GM18520 (cell line): ENCODE data around the gene SLC50A1.

Experiments
- ATAC-seq: cut with Tn5 transposase; IDR thresholded peaks from one replicate; pipeline ENCODE4 v1.9.1; 2021; ENCODE audit not compliant: unreplicated experiment

The SLC50A1 gene

DNA sequence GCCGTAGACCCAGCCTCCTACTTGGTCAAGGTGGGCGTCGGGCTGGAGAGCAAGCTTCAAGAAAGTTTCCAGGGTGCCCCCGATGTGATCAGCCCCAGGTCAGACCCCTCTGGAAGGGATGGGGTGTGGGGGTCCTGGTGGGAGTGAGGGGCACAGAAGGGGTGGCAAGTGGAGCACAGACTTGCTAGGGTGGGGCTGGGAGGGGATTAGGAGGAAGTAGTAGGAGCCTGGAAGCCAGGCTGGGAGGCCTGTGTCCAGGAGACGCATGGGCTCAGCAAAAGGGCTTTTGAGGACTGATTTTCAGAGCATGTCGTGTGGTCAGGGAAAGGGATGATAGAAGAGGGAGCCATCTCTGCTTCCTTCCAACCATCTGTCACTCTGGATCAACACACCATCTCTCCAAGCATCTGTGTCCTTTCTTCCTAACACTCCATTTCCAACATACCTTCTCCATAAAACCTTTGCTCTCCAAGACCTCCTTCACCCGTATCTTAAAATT is 46.4 kb downstream of the SLC50A1 start:
- no peak for ATAC-seq

- ATAC-seq: no peak
Measured at GRCh38 chr1:155183775-155184221, 48.1 kb downstream of the SLC50A1 start.

DNA sequence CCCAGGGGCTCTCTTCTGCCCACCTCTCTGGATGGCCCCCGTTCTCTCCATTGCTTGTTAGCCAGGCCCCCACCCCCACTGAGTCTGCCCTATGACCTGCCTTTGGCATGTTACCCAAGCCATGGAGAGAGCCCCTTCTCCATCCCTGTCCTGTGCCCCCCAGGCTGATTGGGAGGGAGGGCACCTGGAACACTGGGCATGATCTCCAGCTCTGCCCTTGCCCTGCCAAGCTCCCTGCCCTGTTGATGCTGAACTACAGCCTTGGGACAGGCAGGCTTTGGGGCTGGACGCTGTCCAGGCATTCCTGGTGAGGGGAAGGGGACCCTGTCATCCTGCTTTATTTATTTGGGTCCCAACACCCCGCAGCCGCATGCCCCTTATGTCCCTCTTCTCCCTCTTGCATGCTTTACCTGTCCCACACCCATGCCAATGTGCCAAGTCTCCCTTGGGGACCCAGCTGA is 48.7 kb downstream of the SLC50A1 start:
- ATAC-seq: no peak

- ATAC-seq: no peak
Measured at GRCh38 chr1:155184835-155185782, 49.5 kb downstream of the SLC50A1 start.

DNA sequence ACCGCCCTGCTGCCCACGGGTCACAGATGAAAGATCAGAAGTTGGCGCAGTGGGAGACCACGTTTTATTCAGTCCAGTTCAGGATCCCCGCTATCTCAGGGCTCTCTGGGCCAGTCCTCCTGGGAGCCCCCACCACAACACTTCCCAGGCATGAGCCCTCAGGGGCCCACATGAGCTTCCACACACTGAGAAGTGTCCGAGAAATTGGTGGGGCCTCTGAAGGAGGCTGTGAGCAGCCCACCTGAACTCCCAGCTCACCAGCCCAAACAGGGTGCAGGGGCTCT is 50.1 kb downstream of the SLC50A1 start:
- ATAC-seq: no peak

- no peak for ATAC-seq
Measured at GRCh38 chr1:155186067-155186793, 50.6 kb downstream of the SLC50A1 start.

- ATAC-seq: no peak
Measured at GRCh38 chr1:155186794-155187455, 51.3 kb downstream of the SLC50A1 start.

- ATAC-seq: no peak
Measured at GRCh38 chr1:155187456-155187891, 51.8 kb downstream of the SLC50A1 start.

- ATAC-seq: no peak
Measured at GRCh38 chr1:155188268-155188667, 52.6 kb downstream of the SLC50A1 start.
